Left colon (tissue), 2 donors: ENCODE data around the gene SLC11A1. TPM values are rescaled to one million over a fixed set of nuclear protein-coding genes. Genes with fewer than 3 reads are reported as not detected.

Experiments
- ATAC-seq: fragments of 200-7000 bp; cut with Tn5 transposase; one replicate; pipeline ENCODE4 v1.9.1; 2020; ENCODE audit warnings: mild to moderate bottlenecking, moderate library complexity
- DNase-seq, 2 donors: peaks; one replicate each; pipeline ENCODE4 v3.0.0-alpha.2; 2020
- intact Hi-C, 2 donors: fragments of 100-400 bp; cut with DNase I in 1 of 2; cut with micrococcal nuclease in 1 of 2; formaldehyde crosslinking; loops; one replicate each; pipeline versions ENCODE4 v1.11.2 to v1.14.0; 2022; cut with DNase I, micrococcal nuclease
- long read RNA-seq: library from polyadenylated mRNA; unstranded; transcript quantifications from one replicate; pipeline ENCODE4 v2.0.0, GENCODE V29; 2021
- total RNA-seq, 2 donors: library from RNA; stranded (reverse); fragmentation: NEBNext Ultra II Directional; extraction: Animal tissue kit (Norgen Biotek cat#: 25700); gene quantifications; one replicate each; pipeline ENCODE4 v1.2.1, GENCODE V29; 2021
- donor health status: DM: no; HTN: no; CAD: no.
- donor health status: DM: yes; HTN: yes; CAD: no.

The SLC11A1 gene, protein sequence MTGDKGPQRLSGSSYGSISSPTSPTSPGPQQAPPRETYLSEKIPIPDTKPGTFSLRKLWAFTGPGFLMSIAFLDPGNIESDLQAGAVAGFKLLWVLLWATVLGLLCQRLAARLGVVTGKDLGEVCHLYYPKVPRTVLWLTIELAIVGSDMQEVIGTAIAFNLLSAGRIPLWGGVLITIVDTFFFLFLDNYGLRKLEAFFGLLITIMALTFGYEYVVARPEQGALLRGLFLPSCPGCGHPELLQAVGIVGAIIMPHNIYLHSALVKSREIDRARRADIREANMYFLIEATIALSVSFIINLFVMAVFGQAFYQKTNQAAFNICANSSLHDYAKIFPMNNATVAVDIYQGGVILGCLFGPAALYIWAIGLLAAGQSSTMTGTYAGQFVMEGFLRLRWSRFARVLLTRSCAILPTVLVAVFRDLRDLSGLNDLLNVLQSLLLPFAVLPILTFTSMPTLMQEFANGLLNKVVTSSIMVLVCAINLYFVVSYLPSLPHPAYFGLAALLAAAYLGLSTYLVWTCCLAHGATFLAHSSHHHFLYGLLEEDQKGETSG
- total RNA-seq, result 1 to 10 TPM; 1.7 to 2.0 TPM
- long read RNA-seq, partial matches to known transcripts, result 0 of 1 reads
- long read RNA-seq, other reads (novel, unspliced or antisense), result 0 of 1 reads

GRCh38 chr2:218381916-218382366 lies at the start of gene SLC11A1:
Gene SLC11A1 (plus strand): TSS chr2:218382273. CDS start chr2:218382369, 96 bp downstream.
- ATAC-seq (peak; percentile 24), DNase-seq (peak in 1 of 2 donors; percentile 49)
- intact Hi-C loops, result no loop called here

GRCh38 chr2:218332288-218332687 lies 49.8 kb upstream of the SLC11A1 start:
- intact Hi-C loops, result no loop called here
- DNase-seq (no peak), ATAC-seq (no peak)

- intact Hi-C loops, result no loop called here
- no peak for ATAC-seq
- DNase-seq, result peak in 1 of 2 donors; percentile 49
These were observed 49.0 kb upstream of the SLC11A1 start for GRCh38 chr2:218332920-218333645.

DNA sequence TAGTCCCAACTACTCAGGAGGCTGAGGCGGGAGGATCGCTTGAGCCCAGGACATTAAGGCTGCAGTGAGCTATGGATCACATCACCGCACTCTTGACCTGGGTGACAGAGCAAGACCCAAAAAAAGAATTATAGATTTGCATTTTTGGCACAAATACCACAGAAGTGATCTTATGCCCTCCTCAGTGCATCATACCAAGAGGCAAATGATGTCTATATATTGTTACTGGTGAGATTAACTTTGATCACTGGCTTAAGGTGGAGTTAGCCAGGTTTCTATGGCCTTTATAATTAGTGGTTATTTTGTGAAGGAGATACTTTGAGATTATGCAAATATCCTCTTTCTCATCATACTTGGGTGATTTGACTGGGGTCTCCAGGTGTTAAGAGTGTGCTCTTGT lies 47.5 kb upstream of the SLC11A1 start:
- DNase-seq, result no peak
- intact Hi-C loops, result no loop called here
- no peak for ATAC-seq

- ATAC-seq, result no peak
- intact Hi-C loops, result no loop called here
- DNase-seq, result no peak
These were observed 41.4 kb upstream of the SLC11A1 start for GRCh38 chr2:218340656-218341055.

DNA sequence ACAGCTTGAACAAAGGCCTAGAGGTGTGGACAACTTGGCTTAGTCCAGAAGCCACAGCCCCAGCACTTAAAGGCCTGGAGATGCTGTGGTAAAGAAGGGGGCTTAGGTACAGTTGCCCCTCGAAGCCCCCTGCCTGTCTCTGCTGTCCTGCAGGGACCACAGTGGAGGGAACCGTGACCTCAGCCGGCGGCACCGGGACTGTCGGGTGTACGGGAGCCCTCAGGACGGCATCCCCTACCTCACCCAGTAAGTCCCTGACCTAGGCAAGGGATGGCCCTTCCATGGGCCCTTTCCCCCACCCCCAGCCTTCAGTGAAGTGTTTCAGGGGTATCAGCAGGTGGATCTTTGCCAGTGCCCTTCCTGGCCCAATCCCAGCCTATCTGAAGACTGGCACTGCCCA lies 40.7 kb upstream of the SLC11A1 start:
- DNase-seq, result no peak
- intact Hi-C loops, result no loop called here
- no peak for ATAC-seq

DNA sequence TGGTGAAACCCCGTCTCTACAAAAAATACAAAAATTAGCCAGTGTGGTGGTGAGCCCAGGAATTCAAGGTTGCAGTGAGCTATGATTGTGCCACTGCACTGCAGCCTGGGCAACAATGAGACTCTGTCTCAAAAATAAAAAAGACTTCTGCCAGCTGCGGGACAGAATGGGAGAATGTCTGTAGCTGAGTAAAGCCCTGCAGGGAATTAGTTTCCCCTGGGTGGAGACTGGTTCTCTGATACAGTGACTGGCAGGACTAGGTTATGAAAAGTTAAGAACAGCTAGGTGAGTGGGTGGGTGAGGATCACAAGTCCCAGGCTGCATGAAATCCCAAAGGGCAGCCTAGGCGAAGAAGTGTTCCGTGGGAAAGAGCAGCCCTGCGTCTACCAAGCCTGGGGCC lies 39.2 kb upstream of the SLC11A1 start:
- intact Hi-C loops, result no loop called here
- DNase-seq (no peak), ATAC-seq (no peak)

DNA sequence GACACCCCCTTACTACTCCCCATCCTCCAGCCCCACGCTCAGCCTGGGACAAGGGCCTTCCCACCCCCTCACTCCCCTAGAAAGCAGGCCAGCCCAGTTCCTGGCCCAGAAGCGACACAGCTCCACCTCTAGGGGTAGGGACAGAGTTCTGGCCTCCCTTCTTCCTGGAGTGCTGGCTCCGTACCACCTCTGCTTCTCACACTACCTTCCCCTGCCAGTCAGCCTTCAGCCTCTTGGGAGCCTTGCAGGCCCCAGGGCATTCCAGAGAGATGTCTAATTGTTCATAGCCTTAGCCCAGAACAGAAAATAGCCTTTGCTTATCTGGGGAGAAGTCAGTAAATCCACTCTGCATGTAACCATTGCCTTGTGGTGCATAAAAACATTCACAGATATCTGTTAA lies 38.5 kb upstream of the SLC11A1 start:
- ATAC-seq, result no peak
- intact Hi-C loops, result no loop called here
- DNase-seq, result no peak

- no peak for DNase-seq
These were observed 37.9 kb upstream of the SLC11A1 start for GRCh38 chr2:218344090-218344754.

GRCh38 chr2:218344755-218345417 lies 37.2 kb upstream of the SLC11A1 start:
- intact Hi-C loops, result no loop called here
- ATAC-seq, result no peak
- no peak for DNase-seq

More at GRCh38 chr2:218344090-218344754, 37.9 kb upstream of the SLC11A1 start:
- intact Hi-C loops, result no loop called here
- no peak for ATAC-seq

GRCh38 chr2:218345491-218346236 lies 36.4 kb upstream of the SLC11A1 start:
- ATAC-seq (no peak), DNase-seq (no peak)
- intact Hi-C loops, result no loop called here

DNA sequence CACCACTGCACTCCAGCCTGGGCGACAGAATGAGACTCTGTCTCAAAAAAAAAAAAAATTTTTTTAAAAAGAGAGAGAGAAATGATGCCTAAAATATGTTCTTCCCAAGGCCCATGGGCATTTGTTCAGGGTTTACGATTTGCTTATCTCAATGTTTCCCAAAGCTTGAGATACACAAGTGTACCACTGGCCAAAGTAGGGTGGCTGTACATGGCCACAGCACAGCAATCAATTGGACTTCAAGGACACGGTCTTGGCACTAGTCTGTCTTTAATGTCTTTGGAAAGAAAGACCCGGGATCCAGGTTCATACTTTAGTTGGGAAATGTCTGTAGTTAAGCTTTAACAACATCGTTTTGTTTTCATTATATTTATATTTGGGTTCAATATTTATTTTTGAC lies 34.9 kb upstream of the SLC11A1 start:
- DNase-seq (no peak), ATAC-seq (no peak)
- intact Hi-C loops, result no loop called here

DNA sequence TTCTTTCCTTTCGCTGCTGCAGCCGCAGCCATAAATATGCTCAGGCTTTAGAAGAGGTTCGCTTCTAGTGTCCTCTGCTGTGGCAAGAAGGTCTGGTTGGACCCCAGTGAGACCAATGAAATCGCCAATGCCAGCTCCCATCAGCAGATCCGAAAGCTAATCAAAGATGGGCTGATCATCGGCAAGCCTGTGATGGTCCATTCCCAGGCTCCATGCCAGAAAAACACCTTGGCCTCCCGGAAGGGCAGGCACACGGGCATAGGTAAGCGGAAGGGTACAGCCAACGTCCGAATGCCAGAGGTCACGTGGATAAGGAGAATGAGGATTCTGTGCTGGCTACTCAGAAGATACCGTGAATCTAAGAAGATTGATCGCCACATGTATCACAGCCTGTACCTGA lies 28.0 kb upstream of the SLC11A1 start:
- ATAC-seq, result no peak
- intact Hi-C loops, result loop anchor here in 1 of 2 donors (10.0 kb wide), 1 partner anchor 49 kb away; no protein-coding TSS in a partner anchor
- no peak for DNase-seq

DNA sequence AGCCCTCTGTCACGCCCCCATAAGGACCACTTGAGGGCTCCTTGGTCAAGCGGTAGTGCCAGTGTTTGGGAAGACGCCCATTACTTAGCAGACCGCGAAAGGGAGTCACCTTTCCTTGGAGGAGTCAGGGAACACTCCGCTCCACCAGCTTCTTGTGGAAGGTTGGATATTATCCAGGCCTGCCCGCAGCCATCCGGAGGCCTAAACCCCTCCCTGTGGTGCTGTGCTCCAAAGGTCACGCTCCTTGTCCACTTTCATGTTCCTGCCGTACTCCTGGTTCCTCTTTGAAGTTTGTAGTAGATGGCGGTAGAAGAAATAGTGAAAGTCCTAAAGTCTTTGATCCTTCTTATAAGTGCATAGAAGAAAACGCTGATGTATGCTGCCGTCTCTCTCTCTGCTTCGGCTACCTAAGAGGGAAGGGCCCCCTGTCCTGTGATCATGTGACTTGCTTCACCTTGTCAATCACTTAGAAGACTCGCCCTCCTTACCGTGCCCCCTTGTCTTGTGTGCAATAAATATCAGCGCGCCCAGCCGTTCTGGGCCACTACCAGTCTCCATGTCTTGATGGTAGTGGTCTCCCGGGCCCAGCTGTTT lies 27.1 kb upstream of the SLC11A1 start:
- intact Hi-C loops, result loop anchor here (5.0 to 10.0 kb wide), 2 partner anchors 50 to 53 kb away; no protein-coding TSS in a partner anchor
- ATAC-seq (no peak), DNase-seq (peak in 1 of 2 donors; percentile 27)

- intact Hi-C loops, result loop anchor here (5.0 to 10.0 kb wide), 2 partner anchors 53 to 55 kb away; no protein-coding TSS in a partner anchor
- ATAC-seq, result no peak
- DNase-seq, result no peak
These were observed 24.6 kb upstream of the SLC11A1 start for GRCh38 chr2:218357236-218358177.

- intact Hi-C loops, result no loop called here
- ATAC-seq (no peak), DNase-seq (no peak)
These were observed 21.6 kb upstream of the SLC11A1 start for GRCh38 chr2:218360453-218360852.
